A673 (cell line): ENCODE data around the gene SUSD5.

Experiments used
- EZH2 ChIP-seq: fragments of 200-600 bp; sonication (generic); IDR thresholded peaks from 2 replicates; pipeline ENCODE4 v1.6.1; 2017; ENCODE audit warnings: borderline replicate concordance, low read depth, mild to moderate bottlenecking, mixed read lengths, antibody characterized with exemption, low read length; ENCODE audit not compliant: poor library complexity, severe bottlenecking
- TF ChIP-seq, protein P1 (sequence below): fragments of 300-800, 200-600 bp; sonication (generic); conservative IDR thresholded peaks from 2 replicates; pipeline ENCODE4 v1.5.1; 2017; ENCODE audit warnings: low read depth, mild to moderate bottlenecking, antibody characterized with exemption, low read length, moderate library complexity, mixed read lengths

DNA sequence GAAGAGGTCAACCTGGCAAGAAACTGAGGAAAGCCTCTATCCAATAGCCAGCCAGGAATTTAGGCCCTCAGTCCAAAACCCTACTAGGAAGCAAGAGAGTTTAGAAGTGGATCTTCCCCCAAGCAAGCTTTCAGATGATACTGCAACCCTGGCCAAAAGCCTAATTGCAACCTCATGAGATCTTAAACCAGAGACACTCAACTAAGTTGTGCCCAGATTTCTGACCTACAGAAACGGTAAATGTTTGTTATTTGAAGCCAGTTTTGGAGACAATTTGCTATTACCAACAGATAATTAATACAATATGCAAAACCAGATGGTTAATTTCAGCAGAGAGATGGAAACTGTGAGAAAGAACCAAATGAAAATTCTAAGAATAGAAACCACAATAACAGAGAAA lies 21.7 kb upstream of the SUSD5 start:
- TF ChIP-seq, protein P1, sequence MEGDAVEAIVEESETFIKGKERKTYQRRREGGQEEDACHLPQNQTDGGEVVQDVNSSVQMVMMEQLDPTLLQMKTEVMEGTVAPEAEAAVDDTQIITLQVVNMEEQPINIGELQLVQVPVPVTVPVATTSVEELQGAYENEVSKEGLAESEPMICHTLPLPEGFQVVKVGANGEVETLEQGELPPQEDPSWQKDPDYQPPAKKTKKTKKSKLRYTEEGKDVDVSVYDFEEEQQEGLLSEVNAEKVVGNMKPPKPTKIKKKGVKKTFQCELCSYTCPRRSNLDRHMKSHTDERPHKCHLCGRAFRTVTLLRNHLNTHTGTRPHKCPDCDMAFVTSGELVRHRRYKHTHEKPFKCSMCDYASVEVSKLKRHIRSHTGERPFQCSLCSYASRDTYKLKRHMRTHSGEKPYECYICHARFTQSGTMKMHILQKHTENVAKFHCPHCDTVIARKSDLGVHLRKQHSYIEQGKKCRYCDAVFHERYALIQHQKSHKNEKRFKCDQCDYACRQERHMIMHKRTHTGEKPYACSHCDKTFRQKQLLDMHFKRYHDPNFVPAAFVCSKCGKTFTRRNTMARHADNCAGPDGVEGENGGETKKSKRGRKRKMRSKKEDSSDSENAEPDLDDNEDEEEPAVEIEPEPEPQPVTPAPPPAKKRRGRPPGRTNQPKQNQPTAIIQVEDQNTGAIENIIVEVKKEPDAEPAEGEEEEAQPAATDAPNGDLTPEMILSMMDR = no peak
- no peak for TF ChIP-seq EZH2
